Thyroid gland (tissue), 4 donors: ENCODE measurements around the gene SIGLEC1.

Experiments used
- POLR2A ChIP-seq, 2 donors: fragments of 450-650 bp; IDR thresholded peaks; one replicate each; pipeline ENCODE4 v1.6.1; 2017; ENCODE audit warnings: antibody characterized with exemption in 2 of 2, mild to moderate bottlenecking in 2 of 2, moderate library complexity in 1 of 2
- TF ChIP-seq, protein P1 (sequence below), 6 experiments: fragments of 200-600 bp in 3 of 6; fragments of 450-650 bp in 3 of 6; sonication (generic) in 3 of 6; IDR thresholded peaks; one replicate each; pipeline ENCODE4 v1.5.1; 2016 to 2019; ENCODE audit warnings: antibody characterized with exemption in 6 of 6, mild to moderate bottlenecking in 2 of 6, inconsistent platforms in 1 of 6, moderate library complexity in 1 of 6

GRCh38 chr20:3705491-3705969, 6.9 kb downstream of the SIGLEC1 start:
- TF ChIP-seq, protein P1, sequence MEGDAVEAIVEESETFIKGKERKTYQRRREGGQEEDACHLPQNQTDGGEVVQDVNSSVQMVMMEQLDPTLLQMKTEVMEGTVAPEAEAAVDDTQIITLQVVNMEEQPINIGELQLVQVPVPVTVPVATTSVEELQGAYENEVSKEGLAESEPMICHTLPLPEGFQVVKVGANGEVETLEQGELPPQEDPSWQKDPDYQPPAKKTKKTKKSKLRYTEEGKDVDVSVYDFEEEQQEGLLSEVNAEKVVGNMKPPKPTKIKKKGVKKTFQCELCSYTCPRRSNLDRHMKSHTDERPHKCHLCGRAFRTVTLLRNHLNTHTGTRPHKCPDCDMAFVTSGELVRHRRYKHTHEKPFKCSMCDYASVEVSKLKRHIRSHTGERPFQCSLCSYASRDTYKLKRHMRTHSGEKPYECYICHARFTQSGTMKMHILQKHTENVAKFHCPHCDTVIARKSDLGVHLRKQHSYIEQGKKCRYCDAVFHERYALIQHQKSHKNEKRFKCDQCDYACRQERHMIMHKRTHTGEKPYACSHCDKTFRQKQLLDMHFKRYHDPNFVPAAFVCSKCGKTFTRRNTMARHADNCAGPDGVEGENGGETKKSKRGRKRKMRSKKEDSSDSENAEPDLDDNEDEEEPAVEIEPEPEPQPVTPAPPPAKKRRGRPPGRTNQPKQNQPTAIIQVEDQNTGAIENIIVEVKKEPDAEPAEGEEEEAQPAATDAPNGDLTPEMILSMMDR (IDR thresholded peaks at IDR 0.05): no peak
- no peak for TF ChIP-seq POLR2A (IDR thresholded peaks at IDR 0.05)
